Mesothelial cell of epicardium (in vitro differentiated cells): Measurements from ENCODE around the gene SYAP1. TPM values are rescaled to one million over a fixed set of nuclear protein-coding genes. Genes with fewer than 3 reads are reported as not detected.
"Not testable (repeated sequence)": the region's sequence is repeated elsewhere in the genome, so short reads cannot be mapped to it uniquely, and the experiment has no call there.

Source experiments
- DNase-seq, 2 experiments: peaks; one replicate each; pipeline ENCODE4 v3.0.0; 2021; ENCODE audit warnings: low spot score in 2 of 2; ENCODE audit not compliant: unreplicated experiment in 2 of 2
- H3K27ac Mint-ChIP-seq: 2 replicates; pipeline ENCODE4 v1.8.0; 2021; ENCODE audit warnings: mixed read lengths
- H3K27me3 Mint-ChIP-seq: 2 replicates; pipeline ENCODE4 v1.8.0; 2021; ENCODE audit warnings: low read depth, mixed read lengths
- H3K36me3 Mint-ChIP-seq: 2 replicates; pipeline ENCODE4 v1.8.0; 2021; ENCODE audit warnings: mixed read lengths
- H3K4me1 Mint-ChIP-seq: 2 replicates; pipeline ENCODE4 v1.8.0; 2021; ENCODE audit warnings: mixed read lengths
- H3K4me3 Mint-ChIP-seq: 2 replicates; pipeline ENCODE4 v1.8.0; 2021; ENCODE audit warnings: mild to moderate bottlenecking, moderate library complexity, mixed read lengths
- H3K9me3 Mint-ChIP-seq: 2 replicates; pipeline ENCODE4 v1.8.0; 2021; ENCODE audit warnings: mixed read lengths
- total RNA-seq: library from RNA; stranded (reverse); gene quantifications from 3 replicates; pipeline ENCODE4 v1.2.1, GENCODE V29; 2021
- TF ChIP-seq, protein P1 (sequence below): fragments of 200-600 bp; sonication (generic); IDR thresholded peaks from one replicate; pipeline ENCODE4 v1.5.0; 2021; ENCODE audit warnings: antibody characterized with exemption; ENCODE audit not compliant: unreplicated experiment

Gene SYAP1
- total RNA-seq, 1 donor from 2014 or later = 41.1 TPM

GRCh38 chrX:16754019-16754418, 34.6 kb downstream of the SYAP1 start:
- Mint-ChIP-seq H3K4me1 (peaks cover 7% of the 10 kb centered on the region), H3K36me3 (peaks cover 42% of the 10 kb centered on the region), H3K4me3 (no peak overlapping the region), H3K27ac (no peak overlapping the region), H3K9me3 (no peaks in the 10 kb centered on the region), H3K27me3 (no peaks in the 10 kb centered on the region)
- TF ChIP-seq, protein P1, sequence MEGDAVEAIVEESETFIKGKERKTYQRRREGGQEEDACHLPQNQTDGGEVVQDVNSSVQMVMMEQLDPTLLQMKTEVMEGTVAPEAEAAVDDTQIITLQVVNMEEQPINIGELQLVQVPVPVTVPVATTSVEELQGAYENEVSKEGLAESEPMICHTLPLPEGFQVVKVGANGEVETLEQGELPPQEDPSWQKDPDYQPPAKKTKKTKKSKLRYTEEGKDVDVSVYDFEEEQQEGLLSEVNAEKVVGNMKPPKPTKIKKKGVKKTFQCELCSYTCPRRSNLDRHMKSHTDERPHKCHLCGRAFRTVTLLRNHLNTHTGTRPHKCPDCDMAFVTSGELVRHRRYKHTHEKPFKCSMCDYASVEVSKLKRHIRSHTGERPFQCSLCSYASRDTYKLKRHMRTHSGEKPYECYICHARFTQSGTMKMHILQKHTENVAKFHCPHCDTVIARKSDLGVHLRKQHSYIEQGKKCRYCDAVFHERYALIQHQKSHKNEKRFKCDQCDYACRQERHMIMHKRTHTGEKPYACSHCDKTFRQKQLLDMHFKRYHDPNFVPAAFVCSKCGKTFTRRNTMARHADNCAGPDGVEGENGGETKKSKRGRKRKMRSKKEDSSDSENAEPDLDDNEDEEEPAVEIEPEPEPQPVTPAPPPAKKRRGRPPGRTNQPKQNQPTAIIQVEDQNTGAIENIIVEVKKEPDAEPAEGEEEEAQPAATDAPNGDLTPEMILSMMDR = no peak
- no peak for DNase-seq

DNA sequence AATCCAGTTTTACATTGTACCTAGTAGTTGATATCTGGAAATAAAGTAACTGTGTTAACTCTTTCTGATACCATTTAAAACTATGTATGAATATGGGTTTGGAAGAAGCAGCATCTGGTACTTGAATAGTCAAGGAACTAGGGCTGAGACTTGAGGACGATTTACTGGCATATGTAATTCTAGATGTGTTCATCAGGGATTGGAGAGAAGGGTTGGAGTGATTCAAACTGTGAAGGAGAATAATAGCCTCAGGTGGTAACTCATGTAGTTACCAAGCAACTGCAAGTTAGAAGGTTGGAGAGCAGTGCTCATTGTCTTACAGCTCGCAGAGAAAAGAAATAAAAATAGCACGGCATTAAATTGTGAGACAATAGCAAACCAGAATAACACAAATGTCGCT, 37.3 kb downstream of the SYAP1 start:
- peaks cover 43% of the 10 kb centered on the region for H3K36me3 Mint-ChIP-seq
- H3K4me3 Mint-ChIP-seq = no peak overlapping the region

GRCh38 chrX:16761500-16761899, 42.1 kb downstream of the SYAP1 start:
- DNase-seq, H3K4me1 Mint-ChIP-seq, H3K27me3 Mint-ChIP-seq, H3K9me3 Mint-ChIP-seq, H3K4me3 Mint-ChIP-seq, H3K27ac Mint-ChIP-seq: not testable (repeated sequence)
- peaks cover 22% of the 10 kb centered on the region for H3K36me3 Mint-ChIP-seq

More for the DNA sequence above, 37.3 kb downstream of the SYAP1 start:
- no peak for DNase-seq
- Mint-ChIP-seq H3K9me3 (no peaks in the 10 kb centered on the region), H3K27me3 (no peaks in the 10 kb centered on the region), H3K4me1 (peaks cover 7% of the 10 kb centered on the region), H3K27ac (no peak overlapping the region)
- TF ChIP-seq, protein P1 = no peak

- TF ChIP-seq, protein P1 = no peak
- Mint-ChIP-seq H3K27ac (peak overlapping the region; percentile 26), H3K36me3 (peaks cover 14% of the 10 kb centered on the region), H3K4me3 (no peak overlapping the region), H3K9me3 (no peaks in the 10 kb centered on the region), H3K4me1 (peaks cover 4% of the 10 kb centered on the region), H3K27me3 (no peaks in the 10 kb centered on the region)
- DNase-seq = no peak
Observed at GRCh38 chrX:16762579-16762978, 43.2 kb downstream of the SYAP1 start.

- Mint-ChIP-seq H3K36me3 (peaks cover 3% of the 10 kb centered on the region), H3K27me3 (no peaks in the 10 kb centered on the region), H3K27ac (peak overlapping the region; percentile 64), H3K4me3 (no peak overlapping the region), H3K4me1 (peaks cover 4% of the 10 kb centered on the region), H3K9me3 (no peaks in the 10 kb centered on the region)
- no peak for DNase-seq
- TF ChIP-seq, protein P1 = no peak
Observed at GRCh38 chrX:16765594-16765993, 46.2 kb downstream of the SYAP1 start.

- Mint-ChIP-seq H3K27me3 (no peaks in the 10 kb centered on the region), H3K4me3 (no peak overlapping the region), H3K4me1 (peaks cover 10% of the 10 kb centered on the region), H3K36me3 (no peaks in the 10 kb centered on the region), H3K27ac (peak overlapping the region; percentile 63), H3K9me3 (no peaks in the 10 kb centered on the region)
- no peak for DNase-seq
- TF ChIP-seq, protein P1 = no peak
Observed at GRCh38 chrX:16770970-16771482, 51.6 kb downstream of the SYAP1 start.
